GM18508 (cell line): ENCODE measurements around the gene RPS27L.
A peak's percentile ranks its signal among the peaks of the same experiment; 100 is the strongest.
"Not testable (repeated sequence)": the region's sequence is repeated elsewhere in the genome, so short reads cannot be mapped to it uniquely, and the experiment has no call there.

Source experiments
- ATAC-seq: cut with Tn5 transposase; IDR thresholded peaks from one replicate; pipeline ENCODE4 v1.9.1; 2021; ENCODE audit warnings: moderate number of reproducible peaks; ENCODE audit not compliant: insufficient read depth, unreplicated experiment

The RPS27L gene

DNA sequence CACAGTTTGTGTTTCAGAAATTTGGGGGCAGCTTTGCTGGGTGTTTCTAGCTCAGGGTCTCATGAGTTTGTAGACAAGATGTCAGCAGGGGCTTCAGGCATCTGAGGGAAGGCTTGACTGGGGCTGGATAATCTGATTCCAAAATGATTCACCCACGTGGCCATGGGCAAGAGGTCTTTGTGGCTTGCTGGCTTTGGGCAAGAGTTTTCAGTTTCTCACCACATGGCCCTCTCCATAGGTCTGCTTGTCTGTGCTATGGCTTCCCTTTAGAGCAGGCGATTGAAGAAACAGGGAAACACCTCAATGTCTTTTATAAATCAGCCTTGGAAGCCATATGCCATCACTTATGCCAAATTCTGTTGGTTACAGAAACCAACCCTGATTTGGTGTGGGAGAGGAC is 11.9 kb downstream of the RPS27L start:
- no peak for ATAC-seq

DNA sequence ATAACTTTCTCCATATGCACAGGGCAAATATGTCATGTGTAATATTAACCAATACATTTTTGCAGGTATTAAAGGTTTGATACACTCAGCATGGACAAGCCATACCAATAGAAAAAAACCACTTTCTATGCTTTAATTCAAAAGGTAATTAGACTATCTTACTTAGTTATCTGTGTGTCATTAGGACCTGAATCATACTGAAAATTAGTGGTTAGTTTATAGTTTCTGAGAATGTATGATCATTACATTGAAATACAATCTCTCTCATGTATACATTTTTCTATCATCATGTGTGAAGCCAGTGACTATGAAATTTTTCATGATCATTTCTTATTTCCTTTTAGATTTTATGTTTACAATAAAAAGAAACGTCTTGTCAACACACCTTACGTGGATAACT is 16.3 kb downstream of the RPS27L start:
- ATAC-seq, result no peak

DNA sequence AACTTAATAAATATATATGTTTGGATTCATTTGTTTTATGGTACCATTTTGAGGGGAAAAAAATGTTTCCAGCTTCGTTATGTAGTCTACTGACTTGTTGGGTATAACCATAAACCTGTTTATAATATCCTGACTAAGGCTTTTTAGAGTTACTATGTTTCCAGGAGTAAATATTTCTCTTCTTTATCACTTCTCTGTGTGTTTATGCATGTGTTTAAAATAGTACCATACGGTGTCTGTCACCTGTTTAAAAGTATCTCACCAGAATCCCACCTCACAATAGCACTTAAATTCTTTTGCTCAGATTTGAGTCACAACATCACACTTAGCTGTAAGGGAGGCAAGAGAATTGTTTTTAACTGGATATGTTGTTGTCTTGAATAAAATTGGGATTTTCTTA is 20.5 kb downstream of the RPS27L start:
- ATAC-seq, result no peak

DNA sequence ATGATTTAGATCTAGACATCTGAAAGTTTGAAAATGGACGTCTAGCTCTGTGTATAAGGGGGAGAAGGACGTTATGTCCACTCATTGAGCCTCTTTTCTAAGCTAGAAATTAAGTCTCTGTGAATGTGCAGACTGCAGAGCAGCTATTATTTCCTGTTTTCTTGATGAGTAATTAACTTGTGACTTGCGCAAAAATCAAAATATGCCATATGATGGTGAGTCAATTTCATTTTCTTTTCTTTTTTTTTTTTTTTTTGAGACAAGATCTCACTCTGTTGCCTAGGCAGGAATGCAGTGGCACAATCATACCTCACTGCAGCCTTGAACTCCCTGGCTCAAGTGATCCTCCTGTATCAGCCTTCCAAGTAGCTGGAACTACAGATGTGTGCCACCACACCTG is 21.5 kb downstream of the RPS27L start:
- ATAC-seq, result no peak

DNA sequence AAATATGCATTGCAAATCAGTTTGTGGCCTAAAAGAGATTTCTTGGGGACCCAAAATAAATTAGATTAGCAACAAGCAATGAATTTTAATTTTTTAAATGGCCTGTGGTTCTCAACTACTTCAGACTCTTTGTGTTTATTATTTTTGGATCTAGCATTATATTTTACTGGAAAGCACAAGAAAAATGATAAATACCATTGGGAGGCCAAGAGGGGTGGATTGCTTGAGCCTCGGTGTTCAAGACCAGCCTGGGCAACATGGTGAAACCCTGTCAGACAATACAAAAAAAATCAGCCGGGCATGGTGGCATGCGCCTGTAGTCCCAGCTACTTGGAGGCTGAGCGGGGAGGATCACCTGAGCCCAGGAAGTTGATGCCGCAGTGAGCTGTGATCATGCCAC is 22.0 kb downstream of the RPS27L start:
- ATAC-seq, result no peak

DNA sequence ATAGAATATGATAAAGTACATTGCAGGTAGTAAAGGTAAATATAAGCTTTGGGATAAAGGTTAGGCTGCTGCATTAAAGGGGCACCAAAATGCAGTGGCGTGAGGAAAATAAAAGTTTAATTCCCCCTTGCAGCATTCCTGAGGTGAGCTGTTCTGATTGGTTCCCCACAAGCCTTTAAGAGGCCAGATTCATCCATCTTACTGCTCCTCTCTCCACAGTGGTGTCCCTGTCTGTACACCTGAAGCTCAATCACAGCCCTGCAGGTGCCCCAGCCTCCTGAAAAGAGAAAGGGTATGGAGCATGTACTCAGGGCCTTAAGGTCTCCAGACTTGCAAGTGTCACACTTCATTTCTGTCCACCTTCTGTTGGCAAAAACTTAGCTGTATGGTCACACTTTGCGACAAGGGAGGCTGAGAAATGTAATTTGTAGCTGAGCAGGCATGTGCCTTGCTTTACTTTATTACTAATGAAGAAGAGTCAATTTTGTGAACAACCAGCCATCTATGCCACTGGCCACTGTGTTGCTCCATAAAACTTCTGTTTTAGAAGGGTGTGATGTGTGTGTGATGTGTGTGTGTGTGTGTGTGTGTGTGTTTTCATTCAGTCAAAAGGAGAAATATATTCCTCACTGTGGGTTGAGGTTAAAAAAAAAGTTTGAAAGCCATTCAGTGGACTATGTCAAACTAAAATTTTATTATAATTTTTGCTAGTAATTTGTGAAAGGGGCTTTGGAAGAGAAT is 22.9 kb downstream of the RPS27L start:
- ATAC-seq, result no peak

DNA sequence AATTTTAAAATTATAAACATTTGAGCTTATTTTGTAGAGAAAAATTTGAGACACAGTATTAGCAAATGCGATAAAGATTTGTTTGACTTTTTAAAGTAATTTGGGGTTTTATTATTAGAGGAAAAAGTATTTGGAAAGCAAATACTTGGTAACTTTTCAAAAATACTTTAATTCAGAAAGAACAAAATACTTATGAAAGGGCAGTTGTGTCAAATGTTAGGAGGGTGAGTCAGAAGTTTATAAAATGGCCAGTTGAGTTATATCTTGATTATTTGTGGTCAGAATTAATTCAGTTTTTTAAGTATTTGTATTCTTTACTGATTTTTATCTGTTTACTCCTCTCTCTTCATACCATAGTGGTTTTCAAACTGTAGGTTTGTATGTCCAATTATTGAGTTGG is 23.5 kb downstream of the RPS27L start:
- no peak for ATAC-seq

DNA sequence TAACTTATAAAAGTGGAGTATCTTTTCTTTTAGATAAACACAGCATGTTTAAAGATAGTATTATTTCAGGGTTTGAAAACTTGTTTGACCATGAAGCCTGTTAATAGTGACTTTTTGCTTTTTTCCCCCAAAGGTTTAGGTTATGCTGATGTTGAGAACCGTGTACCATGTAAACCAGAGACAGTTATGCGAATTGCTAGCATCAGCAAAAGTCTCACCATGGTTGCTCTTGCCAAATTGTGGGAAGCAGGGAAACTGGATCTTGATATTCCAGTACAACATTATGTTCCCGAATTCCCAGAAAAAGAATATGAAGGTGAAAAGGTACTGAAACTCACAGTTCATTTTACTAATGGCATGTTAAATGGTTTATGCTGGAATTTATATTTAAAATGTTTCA is 30.6 kb downstream of the RPS27L start:
- ATAC-seq, result no peak

DNA sequence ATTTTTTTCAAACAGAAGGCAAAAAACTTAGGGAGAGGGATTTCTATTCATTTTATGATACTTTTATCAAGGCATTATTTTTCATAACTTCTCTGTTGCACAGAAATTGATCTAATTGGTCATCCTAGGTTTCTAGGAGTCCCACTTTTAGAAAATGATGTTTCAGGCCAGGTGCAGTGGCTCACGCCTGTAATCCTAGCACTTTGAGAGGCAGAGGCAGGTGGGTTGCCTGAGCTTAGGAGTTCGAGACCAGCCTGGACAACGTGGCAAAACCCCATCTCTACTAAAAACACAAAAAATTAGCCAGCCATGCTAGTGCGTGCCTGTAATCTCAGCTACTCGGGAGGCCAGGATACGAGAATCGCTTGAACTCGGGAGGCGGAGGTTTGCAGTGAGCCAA is 32.8 kb downstream of the RPS27L start:
- ATAC-seq, result no peak

DNA sequence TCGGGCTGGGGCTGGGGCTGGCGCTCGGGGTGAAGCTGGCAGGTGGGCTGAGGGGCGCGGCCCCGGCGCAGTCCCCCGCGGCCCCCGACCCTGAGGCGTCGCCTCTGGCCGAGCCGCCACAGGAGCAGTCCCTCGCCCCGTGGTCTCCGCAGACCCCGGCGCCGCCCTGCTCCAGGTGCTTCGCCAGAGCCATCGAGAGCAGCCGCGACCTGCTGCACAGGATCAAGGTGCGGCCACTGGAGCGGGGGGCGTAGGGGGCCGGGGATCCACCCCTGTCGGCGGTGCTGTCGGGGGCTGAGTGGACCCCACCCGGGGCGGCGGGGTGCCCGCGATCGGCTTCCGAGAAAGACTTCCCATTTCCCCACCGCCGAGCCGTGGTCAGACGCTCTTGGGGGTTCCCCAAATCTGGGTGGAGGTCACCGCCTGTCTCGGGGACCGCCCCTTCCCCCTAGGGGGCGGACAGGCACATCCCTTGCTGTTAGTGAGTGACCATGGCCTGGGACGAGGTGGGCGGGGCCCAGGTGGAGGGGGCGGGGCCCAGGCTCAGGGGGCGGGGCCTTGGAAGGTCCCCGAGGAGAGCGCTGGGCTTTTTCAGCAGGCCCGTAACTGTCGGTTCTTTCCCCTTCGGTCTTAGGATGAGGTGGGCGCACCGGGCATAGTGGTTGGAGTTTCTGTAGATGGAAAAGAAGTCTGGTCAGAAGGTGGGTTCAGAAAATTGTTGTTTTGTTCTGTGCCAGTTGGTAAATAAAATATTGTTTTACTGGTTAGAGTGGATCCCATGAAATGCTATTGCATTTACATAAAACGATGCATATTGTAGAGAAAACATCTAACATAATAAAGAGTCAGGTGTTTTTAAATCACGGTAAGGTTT is 35.0 kb downstream of the RPS27L start:
- peak; percentile 51 for ATAC-seq

DNA sequence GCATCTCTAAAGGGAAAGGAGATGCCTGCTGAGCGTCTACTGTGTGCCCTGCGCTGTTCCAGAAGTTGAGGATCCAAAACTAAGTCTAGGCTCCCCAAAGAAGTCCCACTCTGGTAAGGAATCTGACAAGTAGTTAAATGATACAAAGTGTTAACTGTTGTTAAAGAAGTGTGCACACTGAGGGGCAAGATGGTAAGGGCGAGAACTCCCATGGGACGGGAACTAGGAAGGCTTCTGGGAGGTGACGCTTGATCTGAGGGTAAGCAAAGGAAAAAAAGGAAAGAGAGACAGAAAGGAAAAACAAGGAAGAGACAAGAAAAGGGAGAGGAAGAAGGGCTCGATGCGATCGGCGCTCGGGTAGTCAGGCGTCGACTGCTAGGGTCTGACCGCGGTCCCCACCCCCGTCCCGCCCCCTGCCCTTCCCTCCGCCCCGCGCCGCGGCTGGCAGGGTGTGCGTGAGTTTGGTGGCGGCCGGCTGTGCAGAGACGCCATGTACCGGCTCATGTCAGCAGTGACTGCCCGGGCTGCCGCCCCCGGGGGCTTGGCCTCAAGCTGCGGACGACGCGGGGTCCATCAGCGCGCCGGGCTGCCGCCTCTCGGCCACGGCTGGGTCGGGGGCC is 35.8 kb downstream of the RPS27L start, which contains the start of gene LACTB:
TSS of gene LACTB (plus strand) at position 480 of the 620 bp plus-strand sequence. CDS start at position 491, 11 bp downstream.
- no peak for ATAC-seq

DNA sequence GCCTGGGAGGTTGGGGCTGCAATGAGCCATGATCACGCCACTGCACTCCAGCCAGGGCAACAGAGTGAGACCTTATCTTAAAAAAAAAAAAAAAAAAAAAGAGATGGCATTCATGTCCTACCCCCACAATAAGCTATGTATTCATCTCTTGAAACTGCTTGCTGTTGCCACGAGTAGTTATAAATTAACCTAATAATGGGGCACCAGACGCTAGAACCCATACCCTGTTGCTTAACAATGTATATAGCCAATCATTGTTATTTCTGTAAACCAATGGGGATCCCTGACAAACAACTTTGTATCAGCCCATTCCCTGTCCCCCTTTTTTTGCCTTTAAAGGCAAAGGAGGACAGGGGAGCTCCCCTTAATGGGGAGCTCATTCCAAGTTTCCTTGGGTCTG is 38.4 kb downstream of the RPS27L start:
- no peak for ATAC-seq

DNA sequence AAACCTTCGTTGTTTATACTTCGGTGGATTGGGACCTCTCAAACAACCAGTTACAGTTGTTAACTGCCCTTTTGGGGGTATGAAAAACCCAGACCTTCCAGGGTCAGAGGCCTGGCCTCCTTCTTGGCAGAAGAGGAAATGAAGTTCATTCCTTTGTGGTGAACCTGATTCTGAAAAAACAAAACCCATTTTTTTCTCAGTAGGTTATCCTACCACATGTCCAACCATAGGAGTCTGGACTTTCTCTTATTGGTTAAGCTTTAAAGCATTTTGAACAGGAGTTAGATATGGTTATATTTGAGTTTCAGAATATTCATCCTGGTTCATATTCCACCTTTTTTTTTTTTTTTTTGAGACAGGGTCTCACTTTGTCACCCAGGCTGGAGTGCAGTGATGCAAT is 42.8 kb downstream of the RPS27L start:
- no peak for ATAC-seq

DNA sequence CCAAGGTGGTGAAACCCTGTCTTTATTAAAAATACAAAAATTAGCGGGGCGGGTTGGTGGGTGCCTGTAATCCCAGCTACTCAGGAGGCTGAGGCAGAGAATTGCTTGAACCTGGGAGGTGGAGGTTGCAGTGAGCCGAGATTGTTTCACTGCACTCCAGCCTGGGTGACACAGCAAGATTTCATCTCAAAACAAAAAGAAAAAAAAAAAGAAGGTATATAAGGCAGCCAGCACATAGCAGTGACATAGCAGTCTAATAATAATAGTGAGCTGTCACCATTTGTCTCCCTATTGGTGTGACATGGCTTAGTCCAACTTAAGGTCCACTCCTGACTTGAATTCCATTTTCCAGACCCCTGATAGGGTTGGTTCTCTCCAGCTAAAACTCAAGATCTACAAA is 44.4 kb downstream of the RPS27L start:
- ATAC-seq, result no peak

DNA sequence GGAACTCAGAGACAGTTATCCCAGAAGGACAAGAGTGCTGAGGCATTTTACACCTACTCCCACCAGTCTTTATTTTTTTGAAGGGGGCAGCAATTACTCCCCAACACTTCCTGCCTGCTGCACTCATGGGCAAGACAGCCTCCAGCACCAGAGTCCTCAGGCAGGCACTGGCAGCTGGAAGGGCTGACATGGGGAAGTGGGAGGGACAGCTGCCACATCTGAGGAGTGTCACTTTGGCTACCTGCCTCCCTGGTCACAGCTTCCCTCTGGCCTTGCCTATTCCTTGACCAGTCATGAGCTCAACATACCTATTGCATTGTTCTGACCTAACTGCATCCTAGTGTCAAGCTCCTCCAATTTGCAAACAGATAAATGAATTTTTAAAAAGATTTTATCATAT is 45.8 kb downstream of the RPS27L start:
- no peak for ATAC-seq

DNA sequence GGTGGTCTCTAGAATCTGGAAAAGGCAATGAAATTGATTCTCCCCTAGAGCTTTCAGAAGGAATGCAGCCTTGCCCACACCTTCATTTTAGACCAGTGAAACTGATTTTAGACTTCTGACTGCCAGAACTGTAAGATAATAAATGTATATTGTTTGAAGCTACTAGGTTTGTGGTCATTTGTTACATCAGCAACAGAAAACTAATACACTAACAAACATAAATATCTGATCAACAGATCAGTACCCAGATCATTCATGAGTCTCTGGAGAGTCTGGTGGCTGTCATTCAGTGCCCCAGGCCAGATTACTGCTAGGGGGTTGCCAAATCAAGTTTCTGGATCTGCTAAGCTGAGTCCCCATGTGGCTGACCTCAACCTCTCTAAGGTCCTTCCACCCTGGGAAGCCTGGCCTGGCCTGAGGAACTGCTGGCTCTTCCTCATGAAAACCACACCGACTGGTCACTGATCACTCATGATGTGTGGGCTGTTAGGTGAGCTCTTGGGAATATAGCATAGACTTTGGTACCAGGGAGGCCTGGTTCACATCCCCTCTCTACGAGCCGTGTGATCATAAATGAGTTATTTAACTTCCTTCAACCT is 46.8 kb downstream of the RPS27L start:
- ATAC-seq, result no peak

DNA sequence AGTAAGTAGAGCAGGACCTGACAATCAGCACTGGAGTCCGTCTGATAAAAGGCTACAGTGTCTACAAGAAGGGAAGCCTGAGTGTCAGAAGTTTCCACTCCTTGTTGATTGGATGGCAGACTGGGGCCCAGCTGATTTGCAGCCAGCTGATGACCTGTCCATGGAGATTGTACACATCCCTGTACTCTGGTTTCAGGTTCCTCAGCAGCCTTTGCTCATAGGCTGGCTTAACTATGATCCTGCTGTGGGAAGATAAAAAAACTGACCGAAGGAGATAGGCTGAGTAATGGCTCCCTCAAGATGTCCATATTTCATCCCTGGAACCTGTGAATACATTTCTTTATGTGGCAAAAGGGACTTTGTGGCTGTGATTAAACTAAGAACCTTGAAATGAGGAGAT is 47.4 kb downstream of the RPS27L start:
- ATAC-seq, result no peak

DNA sequence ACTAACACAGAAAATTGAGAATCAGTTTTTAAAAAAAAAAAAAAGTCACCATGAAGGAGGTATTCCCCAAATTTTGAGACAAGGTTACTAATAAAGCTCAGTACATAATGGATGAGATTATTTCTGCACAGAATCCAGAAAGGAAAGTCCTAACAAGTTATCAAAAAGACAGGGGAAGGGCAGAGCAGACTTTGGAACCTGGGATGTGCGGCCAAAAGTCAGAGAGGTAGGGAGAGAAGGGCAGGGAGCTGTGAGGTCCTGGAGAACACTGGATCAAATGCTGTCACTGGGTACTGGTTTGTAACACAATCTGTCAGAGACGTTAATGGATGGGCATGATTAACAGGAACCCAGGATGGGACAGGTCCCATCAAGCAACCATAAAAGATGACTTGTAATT is 47.8 kb downstream of the RPS27L start:
- no peak for ATAC-seq

DNA sequence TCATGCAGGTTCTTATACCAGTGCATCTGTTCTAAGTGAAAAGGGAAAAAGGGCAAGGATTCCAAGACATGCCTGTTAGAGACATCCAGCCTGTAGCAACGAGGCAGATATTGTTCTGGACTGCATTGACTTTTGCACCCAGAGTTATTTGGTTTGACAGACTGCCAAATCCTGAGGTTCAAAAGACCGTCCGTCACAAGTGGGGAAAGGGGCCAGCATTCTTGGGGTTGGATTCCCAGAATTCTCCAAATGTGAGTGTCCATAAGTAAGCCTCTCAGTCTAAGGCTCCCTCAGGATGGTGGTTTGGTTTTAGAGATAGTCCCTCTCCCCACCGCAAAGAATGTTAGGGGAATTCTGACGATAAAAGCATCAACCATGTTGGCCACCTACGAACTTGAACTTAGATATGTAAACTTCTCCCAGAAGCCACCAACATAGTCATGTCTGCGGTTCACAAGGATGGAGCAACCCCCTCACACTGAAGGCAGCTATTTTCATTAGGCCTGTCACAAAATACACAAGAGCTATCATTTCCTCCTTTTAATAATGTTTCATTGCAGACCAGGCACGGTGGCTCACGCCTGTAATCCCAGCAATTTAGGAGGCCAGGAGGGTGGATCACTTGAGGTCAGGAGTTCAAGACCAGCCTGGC is 49.3 kb downstream of the RPS27L start:
- no peak for ATAC-seq

DNA sequence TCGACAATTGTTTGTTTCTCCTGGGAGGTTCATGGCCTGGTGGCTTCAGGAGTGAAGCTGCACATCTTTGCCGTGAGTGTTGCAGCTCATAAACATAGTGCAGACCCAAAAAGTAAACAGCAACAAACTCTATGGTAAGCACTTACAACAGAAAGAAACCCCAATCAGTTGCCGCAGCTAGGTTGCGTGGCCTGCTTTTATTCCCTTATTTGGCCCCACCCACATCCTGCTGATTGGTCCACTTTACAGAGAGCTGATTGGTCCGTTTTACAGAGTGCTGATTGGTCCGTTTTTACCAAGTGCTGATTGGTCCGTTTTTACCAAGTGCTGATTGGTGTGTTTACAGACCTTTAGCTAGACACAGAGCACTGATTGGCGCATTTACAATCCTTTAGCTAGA is 51.9 kb downstream of the RPS27L start:
- not testable (repeated sequence) for ATAC-seq
